Central memory CD4-positive, alpha-beta T cell (primary cell): ENCODE measurements around the gene SNURF.
"Not testable (repeated sequence)": the region's sequence is repeated elsewhere in the genome, so short reads cannot be mapped to it uniquely, and the experiment has no call there.

Experiments
- DNase-seq: peaks from one replicate; pipeline ENCODE4 v3.0.0; 2022

The SNURF gene

GRCh38 chr15:24971772-24972171, 17.0 kb downstream of the SNURF start:
- DNase-seq, result no peak

GRCh38 chr15:24972707-24973106, 17.9 kb downstream of the SNURF start:
- DNase-seq, result not testable (repeated sequence)

- DNase-seq, result no peak
These were observed 22.1 kb downstream of the SNURF start for GRCh38 chr15:24976932-24977331.

GRCh38 chr15:24977686-24978085, 22.9 kb downstream of the SNURF start:
- no peak for DNase-seq

- DNase-seq, result no peak
These were observed 30.4 kb downstream of the SNURF start for GRCh38 chr15:24985224-24985623.

- no peak for DNase-seq
These were observed 31.9 kb downstream of the SNURF start for GRCh38 chr15:24986653-24987052.
